Stimulated activated CD8-positive, alpha-beta memory T cell treated with anti-CD3 and anti-CD28 coated beads, Interleukin-2, amount 100 ng/mL, for 48 hours (primary cell): ENCODE results near the gene PTGES3L.

Experiments
- DNase-seq, 2 donors: peaks; one replicate each; pipeline ENCODE4 v3.0.0-alpha.2; 2020; ENCODE audit warnings: low read depth in 2 of 2

Gene PTGES3L

DNA sequence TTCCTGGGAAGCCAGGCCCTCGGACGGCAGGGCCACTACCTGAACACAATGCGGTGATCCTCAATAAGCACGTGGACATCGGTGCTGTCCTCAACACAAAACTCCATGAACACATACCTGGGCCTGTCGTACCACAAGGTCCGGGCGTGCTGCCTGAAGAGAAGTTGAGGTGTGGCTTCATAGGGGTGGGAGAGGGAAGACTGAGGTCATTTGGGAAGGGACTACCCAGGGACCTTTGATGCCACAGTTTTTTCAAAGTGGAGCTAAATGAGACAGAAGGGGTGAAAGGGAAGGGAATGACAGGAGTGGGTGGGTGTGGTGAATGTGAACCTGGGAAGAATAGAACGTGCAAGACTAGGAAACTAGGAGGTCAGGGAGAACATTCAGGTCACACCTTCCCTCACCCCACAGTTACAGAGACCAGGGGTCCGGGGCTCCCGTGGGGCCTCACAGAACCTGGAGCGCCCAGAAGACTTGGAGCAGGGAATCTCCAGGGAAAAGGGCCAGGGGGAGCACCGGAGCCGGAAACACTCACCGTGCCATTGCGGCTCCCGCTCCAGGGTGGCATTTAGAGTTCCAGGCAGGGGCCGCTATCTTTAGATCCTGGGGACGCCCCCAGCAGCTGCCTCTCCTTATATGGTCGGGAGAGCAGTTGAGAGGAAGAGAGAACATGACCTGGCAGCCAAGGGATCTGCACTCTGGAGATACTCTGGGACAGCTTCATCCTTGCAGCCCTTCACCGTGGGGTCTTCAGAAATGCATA is at the start of gene PTGES3L:
Gene PTGES3L, minus strand, starts transcription at position 570 of the 763 bp plus-strand sequence. Its CDS starts 27 bp downstream, at position 543.
- peak in 1 of 2 donors; percentile 21 for DNase-seq

DNA sequence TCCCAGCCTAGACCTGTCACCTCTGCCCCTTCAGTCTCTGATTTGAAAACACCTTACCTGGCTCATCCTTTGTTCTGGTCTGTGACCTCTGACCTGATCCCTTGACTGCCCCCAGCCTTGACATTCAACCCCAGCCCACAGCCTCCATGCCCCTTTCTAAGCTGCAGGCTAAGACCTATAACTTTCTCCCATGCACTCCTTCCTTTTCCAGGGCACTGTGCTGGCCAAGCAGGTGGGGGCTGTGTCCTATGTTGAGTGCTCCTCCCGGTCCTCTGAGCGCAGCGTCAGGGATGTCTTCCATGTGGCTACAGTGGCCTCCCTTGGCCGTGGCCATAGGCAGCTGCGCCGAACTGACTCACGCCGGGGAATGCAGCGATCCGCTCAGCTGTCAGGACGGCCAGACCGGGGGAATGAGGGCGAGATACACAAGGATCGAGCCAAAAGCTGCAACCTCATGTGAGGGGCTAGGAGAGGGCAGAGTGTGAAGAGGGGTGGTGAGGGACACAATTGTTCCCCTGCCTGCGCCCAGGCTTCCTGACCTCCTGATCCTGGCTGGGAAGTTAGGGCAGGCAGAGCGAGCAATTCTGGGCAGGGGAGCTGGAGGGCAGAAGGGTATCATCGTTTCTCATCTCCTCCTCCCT is 48.5 kb upstream of the PTGES3L start:
- no peak for DNase-seq

DNA sequence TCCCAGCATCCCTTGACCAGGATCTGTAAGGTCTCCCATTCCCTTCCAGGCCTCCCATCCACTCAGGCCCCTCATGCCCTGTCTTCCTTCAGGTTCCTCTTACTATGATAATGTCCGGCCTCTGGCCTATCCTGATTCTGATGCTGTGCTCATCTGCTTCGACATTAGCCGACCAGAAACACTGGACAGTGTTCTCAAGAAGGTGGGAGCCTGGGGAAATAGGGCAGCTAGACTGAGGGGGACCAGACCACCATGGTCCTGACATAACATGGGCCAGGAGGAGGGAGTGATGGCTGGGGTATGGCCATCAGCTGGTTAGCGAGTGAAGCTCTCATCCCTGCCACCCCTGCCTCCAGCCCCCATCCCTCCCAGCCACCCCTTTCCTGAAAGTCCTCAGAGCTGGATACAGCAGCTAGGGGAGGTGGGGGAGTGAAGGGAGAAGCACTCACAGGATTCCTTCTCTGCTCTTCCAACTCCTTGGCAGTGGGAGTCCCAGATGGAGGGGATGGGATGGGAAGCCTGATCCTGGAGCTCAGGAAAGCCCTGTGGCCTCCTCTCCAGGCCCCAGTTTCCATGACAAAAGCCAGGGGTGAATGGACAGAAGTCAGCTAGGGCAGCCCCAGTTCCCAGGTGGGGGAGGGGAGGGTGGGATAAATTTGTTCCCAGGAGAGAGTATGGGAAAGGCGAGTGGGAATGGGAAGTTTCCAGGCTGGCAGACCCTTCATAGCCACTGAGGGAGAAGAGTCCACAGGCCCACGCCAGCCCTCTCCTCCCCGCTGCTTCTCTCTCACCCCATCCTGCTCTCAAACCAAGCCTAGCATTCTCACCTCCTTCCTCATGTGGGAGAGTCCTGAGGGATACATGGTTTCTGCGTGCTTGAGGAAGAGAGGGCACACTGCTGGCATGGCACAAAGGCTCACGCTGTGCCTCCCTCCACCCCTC is 47.5 kb upstream of the PTGES3L start:
- DNase-seq: no peak

DNA sequence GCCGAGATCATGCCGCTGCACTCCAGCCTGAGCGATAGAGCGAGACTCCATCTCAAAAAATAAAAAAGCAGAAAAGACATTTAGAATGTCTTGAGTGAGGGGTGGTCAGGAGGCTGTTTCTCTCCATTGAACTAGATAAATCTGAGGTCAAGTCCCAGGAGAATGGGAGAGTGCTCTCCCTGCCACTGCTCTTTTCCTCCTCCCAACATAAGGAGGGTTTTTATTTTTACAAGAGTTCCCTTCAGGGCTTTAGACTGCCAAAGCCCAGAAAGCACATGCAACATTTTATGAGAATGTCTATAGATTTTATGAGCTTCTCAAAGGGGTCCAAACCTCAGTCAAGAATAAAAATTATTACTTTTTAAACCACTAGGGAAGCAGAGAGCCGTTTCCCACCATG is 46.7 kb upstream of the PTGES3L start:
- no peak for DNase-seq

DNA sequence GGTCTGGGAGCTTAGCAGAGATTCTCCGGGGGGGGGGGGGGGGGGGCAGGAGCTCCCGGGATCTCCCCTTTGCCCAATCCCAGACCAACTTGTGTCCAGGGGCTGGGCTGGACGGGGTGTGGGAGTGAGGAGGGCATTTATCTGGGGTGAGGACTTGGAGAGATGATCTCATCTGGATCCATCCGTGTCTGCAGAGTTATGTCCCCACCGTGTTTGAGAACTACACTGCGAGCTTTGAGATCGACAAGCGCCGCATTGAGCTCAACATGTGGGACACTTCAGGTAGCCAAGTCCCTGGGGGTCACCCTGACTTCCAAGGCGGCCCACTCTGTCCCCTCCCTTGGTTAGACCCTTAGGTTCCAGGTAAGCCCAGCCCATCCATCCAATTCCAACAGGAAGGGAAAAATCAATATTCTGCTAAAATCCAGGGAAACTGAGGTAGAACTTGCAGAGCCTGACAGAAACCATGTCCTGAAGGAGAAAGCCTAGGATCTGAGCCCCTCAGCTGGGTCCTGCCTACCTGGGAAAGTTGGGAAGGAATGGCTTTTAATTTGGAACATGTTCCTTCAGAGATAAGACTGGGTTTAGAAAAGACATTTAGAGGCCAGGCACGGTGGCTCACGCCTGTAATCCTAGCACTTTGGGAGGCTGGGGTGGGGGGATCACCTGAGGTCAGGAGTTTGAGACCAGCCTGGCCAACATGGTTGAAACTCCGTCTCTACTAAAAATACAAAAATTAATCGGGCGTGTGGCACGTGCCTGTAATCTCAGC is 46.1 kb upstream of the PTGES3L start:
- DNase-seq: no peak

DNA sequence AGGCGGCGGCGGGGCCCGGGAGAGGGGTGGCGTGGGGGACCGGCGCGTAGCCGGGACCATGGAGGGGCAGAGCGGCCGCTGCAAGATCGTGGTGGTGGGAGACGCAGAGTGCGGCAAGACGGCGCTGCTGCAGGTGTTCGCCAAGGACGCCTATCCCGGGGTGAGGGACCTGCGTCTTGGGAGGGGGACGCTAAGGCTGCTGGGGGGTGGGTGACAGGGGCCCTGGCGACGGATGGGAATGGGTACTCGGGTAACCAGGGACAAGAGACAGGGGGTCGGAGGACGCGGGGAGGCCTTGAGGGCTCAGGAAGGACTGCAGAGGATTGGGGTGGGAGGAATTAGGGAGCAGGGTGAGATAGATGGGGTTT is 45.4 kb upstream of the PTGES3L start:
- DNase-seq: no peak

DNA sequence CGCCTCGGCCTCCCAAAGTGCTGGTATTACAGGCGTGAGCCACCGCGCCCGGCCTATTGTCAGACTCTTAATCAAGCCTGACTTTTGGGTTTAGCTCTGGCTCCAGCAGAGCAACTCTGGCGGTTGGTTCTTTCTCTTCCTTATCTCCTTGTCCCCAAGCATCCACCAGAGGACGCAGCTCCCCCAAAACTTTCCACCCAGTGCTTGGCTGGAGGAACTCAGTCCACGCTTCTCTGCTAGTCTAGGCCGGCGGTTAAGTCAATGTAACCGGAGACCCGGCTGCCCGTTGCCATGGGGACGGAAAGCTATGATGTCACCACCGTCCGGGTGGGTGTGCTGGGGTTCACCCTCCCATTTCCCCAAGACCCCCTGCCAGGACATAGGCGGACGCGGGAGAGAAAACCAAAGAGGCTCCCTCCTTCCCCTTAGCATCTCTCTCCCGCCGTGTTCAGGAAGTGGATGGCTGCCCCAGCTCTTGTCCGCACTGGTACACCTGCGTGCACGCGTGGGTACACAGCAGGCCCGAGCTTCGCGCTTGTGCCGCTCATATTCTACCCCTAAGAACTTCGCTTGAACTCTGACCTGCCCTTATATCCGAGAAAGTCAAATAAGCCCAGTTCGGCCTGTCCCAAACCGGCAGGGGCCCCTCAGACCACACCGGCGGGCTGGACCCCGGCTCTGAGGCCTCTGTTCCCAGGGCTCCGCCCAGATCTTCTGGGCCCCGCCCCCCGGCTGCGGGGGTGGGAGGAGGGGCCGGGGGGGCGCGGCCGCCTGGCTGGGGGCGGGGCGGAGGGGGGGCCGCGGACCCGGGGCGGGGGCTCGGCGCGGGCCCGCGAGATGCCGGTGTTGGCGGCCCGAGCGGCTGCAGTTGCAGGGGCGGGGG is 44.8 kb upstream of the PTGES3L start, which contains the start of gene RND2:
Gene RND2, plus strand, starts transcription at position 825 of the 883 bp plus-strand sequence. CDS start 117 bp downstream, outside the sequence.
- DNase-seq: peak; percentile 54 to 68

DNA sequence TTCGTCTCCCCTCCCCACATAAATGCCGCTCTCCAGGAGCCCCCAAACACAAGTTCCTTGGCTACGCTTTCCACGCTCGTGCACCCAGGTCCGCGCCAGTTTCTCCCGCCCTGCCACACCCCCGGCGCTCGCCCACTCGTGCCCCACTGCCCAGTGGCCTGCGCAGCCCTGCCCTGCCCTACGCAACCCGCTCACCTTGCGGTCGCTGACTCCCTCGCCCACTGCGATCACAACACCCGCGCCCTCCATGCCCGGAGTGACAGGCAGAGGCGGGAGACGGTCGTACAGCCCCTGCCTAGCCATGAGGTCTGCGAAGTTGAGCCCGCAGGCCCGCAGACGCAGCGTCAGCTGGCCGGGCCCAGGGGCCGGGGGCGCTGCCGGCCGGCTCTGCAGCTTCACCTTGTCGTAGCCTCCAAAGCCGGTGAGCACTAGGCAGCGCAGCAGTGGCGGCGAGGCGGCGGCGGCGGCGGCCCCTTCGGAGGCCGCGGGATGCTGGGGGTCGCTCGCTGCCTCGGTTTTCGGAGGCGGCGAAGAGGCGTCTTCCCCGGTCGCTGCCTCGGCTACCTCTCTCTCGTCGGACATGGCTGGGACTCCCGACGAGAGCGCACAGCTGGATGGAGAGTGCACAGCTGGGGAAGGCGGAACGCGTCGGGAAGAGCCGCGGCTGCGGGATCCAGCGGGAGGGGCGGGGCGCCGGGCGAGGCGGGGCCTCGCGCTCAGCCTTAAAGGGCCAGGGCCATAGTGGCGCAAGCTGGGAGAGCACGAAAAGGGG is 42.0 kb upstream of the PTGES3L start, which contains the start of gene VAT1:
Gene VAT1, minus strand, starts transcription at position 645 of the 772 bp plus-strand sequence. Its CDS starts 63 bp downstream, at position 582.
- peak; percentile 49 to 52 for DNase-seq

DNA sequence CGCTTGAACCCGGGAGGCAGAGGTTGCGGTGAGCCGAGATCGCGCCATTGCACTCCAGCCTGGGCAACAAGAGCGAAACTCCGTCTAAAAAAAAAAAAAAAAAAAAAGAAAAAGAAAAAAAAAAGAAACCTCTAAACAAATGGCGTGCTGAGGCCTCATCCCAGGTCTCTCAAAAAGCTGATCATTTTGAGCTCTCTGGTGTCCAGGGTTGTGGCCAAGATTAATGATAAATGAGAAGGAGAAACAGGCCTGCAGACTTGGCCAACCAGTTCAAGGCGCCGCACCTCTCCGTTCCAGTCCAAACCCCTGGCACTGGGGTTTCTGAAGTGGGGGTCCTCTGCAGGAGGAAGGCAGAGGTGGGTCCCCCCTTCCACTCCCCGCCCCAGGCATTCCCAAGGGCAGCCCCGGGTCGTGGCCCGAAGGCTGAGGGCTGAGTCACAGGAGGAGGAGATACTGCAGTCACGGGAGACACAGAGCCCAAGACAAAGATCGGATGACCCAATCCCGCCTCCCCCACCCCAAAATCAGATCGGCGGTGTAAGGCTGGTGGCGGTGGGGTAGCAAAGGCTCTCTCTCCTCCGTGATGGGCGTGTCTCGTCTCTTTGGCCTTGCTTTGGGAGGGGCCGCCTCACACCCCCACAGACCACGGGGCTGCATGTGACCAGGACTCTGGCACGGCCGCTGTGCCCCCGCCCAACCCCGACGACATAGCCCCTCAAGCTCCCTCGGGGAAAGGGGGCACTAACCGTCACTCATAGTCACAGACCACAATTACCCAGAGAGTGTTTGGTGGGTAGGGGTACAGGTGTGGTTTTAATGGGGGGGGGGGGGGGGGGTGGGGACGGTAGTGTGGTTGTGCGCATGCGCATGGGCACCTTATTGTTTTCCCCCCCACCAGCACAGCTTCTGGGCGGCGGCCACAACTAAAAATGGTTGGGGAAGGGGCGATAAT is 41.2 kb upstream of the PTGES3L start:
- DNase-seq: no peak

DNA sequence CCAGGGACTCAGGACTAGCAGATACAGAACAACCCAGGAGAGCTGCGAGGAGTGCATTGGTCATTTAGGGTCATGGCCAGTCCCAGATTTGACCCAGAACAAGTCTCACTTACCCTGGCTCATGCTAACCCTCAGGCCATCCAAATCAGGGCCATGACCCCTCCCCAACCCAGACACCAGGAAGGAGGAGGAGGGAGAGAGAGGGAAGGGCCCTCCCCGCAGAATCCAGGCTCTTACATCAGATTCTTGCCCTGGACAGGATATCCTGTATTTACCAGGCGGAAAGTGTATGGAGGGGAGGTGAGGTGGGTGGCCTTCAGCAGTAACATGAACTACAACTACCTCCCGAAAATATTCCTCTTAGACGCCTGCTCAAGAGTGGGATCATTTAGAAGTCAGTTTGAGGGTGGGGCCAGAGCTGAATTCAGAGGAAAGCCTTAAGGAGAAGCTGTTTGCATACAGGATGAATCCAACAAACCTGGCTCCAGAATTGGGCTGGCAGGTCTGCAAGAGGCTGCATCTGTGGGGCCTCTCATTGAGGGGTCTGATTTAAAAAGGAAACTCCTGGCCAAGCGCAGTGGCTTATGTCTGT is 40.2 kb upstream of the PTGES3L start:
- no peak for DNase-seq

DNA sequence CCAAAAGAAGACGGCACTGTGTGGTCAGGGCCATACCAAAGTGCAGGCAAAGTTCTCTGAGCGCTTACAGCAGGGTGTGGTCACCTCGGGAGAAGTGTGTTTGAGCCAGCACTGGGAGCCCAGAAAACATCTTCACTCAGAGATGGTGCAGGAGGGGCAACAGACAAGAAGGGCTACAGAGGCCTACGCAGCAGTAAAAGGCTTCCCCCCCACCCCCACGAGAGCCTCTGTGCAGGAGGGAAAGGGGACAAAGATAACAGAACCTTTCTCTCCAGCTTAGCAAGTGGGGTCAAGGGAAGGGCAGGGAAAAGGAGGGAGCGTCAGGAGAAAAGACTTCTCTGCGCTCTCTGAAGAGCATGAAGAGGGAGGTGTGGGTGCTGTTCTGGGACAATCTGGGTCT is 39.5 kb upstream of the PTGES3L start:
- no peak for DNase-seq

DNA sequence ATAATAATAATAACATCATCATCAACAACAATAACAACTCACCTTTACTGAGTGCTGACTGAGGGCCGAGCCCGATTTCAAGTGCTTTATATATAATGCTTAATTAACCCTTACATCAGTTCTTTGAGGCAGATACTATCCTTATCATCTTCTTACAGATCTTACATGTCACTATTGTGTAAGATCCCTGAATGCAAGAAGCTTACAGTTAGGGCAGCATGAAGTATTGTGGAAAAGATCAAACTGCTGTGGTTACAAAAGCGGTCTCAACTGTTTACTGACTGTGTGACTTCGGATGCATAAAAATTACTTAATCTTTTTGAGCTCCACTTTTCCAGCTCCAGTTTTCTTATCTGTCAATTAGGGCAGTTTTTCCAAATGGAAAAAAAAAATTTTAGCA is 39.1 kb upstream of the PTGES3L start:
- no peak for DNase-seq

DNA sequence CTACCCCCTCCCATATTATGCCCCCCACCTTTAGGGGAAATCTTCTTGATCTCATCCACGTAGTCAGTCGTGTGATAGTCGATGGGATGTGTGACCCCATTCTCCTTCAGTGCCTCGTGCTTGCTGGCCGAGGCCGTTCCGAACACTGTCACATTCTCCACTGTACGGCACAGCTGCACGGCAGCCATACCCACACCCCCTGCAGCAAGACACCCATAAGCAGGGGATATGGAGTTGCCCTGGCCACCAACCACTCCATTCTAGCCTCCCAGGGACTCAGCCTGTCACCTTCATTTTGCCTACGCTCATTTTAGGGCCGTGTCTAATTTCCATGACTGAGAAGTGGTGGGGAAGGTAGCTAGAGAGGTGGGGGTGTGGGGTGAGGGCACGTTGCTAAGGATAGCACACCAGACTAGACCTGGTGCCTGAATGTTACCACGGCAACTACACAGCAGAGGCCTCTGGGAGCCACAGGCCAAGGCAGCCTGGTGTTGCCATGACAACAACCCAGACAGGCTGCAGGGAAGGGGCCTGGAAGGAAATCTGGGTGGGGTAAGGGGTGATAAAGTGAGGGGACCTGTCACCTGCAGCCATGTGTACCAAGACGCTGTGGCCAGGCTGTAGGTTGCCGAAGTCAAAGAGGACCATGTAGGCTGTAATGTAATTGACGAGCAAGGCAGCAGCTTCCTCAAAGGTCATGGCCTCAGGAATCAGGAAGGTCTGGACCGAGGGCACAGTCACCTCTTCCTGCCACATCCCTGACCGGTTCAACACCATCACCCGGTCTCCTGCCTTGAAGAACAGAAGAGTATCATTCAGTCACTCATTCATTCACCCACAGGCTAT is 38.4 kb upstream of the PTGES3L start:
- no peak for DNase-seq

DNA sequence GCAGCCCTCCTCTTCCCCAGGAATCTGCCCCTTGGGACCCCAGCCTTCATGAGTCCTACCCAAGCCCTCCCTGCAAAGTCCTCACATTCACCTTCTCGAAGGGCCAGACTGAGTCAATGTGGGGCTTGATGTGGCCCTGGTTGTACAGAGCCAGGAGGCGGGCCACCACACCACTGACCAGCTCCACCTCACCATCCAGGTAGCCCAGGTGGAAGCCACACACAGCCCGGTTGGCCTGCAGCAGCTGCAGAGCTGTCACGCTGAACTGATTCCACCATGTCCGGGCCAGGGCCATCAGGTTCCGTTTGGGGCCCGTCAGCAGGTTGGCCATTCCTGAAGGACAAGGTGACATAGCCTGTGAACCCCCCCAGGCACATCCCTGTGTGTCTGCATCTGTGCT is 36.3 kb upstream of the PTGES3L start:
- DNase-seq: no peak

DNA sequence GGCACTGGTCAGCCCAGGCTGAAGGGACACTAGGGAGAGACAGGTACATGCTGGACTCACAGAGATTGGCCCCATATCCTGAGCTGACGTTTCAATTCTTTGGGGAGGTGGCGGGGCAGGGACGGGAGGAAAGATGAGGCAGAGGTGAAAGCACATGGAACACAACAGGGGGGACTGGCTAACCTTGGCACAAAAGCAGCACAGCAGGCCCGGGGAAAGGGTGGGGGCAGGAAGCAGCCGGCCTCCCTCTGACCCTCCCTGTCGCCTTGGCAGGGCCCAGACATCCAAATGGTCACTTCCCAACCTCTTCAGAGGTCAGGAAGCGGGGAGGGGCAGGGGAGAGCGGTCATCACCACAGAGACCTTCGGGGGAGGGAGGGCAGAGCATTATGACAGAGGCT is 35.7 kb upstream of the PTGES3L start:
- no peak for DNase-seq

DNA sequence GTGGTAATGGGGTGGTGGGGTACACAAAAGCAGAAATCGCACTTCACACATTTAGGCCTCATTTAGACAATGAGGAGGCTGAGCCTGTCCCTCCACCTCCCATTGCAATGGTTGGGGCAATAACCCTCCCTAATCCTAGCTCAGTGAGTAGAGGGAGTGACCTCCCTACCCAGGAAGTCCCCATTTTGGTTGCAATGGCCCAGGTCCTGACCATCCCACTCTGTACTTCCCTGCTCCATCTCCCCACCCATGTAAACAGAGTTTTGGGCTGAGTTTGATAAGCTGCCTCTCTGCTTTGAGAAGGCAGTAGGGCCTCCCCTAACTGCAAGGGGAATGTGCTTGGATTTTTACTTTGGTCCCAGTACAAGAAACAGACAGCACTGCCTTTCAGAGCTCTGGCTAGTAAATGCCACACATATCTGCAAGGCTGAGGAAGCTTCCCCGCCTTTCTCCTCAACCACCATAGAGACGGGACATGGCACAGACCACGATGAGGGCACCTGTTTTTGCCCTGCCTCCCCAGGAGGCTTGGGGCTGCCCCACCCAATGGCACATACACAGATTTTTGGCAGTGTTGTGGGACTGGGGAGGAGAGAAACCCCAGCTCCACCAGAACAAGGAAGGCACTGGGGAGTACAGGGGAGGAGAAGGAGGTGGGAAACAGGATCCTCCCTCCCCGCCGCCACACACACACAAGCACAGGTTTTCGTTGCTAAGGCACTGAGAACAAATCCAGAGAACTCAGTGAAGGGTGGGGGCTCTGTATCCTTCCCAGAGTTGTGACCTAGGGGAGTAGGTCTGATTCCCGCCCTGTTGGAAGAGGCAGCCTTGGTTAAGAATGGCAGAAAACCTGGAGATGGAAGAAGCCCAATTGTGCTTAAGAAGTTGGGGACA is 35.0 kb upstream of the PTGES3L start:
- DNase-seq: no peak
